Gastroesophageal sphincter (tissue), 3 donors: ENCODE measurements around the gene PLEKHN1.

Experiments
- CTCF ChIP-seq, 4 experiments: fragments of 200-600 bp in 2 of 4; fragments of 450-650 bp in 2 of 4; sonication (generic) in 1 of 4; IDR thresholded peaks; one replicate each; pipeline ENCODE4 v1.5.1; 2017 to 2019; ENCODE audit warnings: antibody characterized with exemption in 4 of 4, mild to moderate bottlenecking in 2 of 4, moderate library complexity in 2 of 4
- EP300 ChIP-seq: sonication (generic); formaldehyde crosslinking; IDR thresholded peaks from one replicate; pipeline ENCODE4 v1.6.1; 2017; ENCODE audit warnings: antibody characterized with exemption, mild to moderate bottlenecking
- POLR2A ChIP-seq, 2 donors: fragments of 450-650 bp; IDR thresholded peaks; one replicate each; pipeline ENCODE4 v1.6.1; 2017; ENCODE audit warnings: antibody characterized with exemption in 2 of 2, mild to moderate bottlenecking in 2 of 2, moderate library complexity in 1 of 2
- POLR2AphosphoS5 ChIP-seq: sonication (generic); formaldehyde crosslinking; IDR thresholded peaks from one replicate; pipeline ENCODE4 v1.6.1; 2017; ENCODE audit warnings: antibody characterized with exemption

GRCh38 chr1:918843-919242 is 47.4 kb upstream of the PLEKHN1 start:
- TF ChIP-seq CTCF (IDR thresholded peaks at IDR 0.05), result no peak
- TF ChIP-seq POLR2A (IDR thresholded peaks at IDR 0.05), result no peak
- TF ChIP-seq POLR2AphosphoS5, result no peak
- no peak for TF ChIP-seq EP300
